ENCODE data around the gene PALLD.
"Not testable (repeated sequence)": the region's sequence is repeated elsewhere in the genome, so short reads cannot be mapped to it uniquely, and the experiment has no call there.

DNA sequence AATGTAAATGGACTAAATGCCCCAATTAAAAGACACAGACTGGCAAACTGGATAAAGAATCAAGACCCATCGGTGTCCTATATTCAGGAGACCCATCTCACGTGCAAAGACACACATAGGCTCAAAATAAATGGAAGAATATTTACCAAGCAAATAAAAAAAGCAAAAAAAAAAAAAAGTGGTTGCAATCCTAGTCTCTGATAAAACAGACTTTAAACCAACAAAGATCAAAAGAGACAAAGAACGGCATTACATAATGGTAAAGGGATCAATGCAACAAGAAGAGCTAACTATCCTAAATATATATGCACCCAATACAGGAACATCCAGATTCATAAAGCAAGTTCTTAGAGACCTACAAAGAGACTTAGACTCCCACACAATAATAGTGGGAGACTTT, 440.6 kb downstream of the PALLD start:
- TF ChIP-seq, protein P1, sequence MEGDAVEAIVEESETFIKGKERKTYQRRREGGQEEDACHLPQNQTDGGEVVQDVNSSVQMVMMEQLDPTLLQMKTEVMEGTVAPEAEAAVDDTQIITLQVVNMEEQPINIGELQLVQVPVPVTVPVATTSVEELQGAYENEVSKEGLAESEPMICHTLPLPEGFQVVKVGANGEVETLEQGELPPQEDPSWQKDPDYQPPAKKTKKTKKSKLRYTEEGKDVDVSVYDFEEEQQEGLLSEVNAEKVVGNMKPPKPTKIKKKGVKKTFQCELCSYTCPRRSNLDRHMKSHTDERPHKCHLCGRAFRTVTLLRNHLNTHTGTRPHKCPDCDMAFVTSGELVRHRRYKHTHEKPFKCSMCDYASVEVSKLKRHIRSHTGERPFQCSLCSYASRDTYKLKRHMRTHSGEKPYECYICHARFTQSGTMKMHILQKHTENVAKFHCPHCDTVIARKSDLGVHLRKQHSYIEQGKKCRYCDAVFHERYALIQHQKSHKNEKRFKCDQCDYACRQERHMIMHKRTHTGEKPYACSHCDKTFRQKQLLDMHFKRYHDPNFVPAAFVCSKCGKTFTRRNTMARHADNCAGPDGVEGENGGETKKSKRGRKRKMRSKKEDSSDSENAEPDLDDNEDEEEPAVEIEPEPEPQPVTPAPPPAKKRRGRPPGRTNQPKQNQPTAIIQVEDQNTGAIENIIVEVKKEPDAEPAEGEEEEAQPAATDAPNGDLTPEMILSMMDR (optimal IDR thresholded peaks at IDR 0.05 in 1 of 3, IDR thresholded peaks at IDR 0.05 in 1 of 3, conservative IDR thresholded peaks at IDR 0.05 in 1 of 3; ENCODE audit: extremely low read depth in 1 of 3, insufficient read depth in 2 of 3, low read length in 3 of 3), result not testable (repeated sequence)
- TF ChIP-seq EZH2 (IDR thresholded peaks at IDR 0.05; ENCODE audit: low read length), result not testable (repeated sequence)

Data from keratinocyte (primary cell).